Stimulated activated CD4-positive, alpha-beta T cell treated with anti-CD3 and anti-CD28 coated beads, TNF-alpha, amount 100 ng/mL, for 48 hours (primary cell): ENCODE data around the gene LAS1L.
"Not testable (repeated sequence)": the region's sequence is repeated elsewhere in the genome, so short reads cannot be mapped to it uniquely, and the experiment has no call there.

ENCODE experiments used
- DNase-seq, 3 donors: peaks; one replicate each; pipeline ENCODE4 v3.0.0-alpha.2; 2020; ENCODE audit warnings: low read depth in 3 of 3

The LAS1L gene

GRCh38 chrX:65517923-65518322, 16.7 kb downstream of the LAS1L start:
- no peak for DNase-seq

- no peak for DNase-seq
These were observed 17.8 kb downstream of the LAS1L start for GRCh38 chrX:65516756-65517155.

- no peak for DNase-seq
These were observed 21.0 kb downstream of the LAS1L start for GRCh38 chrX:65513610-65514009.

GRCh38 chrX:65509400-65509799, 25.2 kb downstream of the LAS1L start:
- no peak for DNase-seq

GRCh38 chrX:65508851-65509250, 25.7 kb downstream of the LAS1L start:
- no peak for DNase-seq

- no peak for DNase-seq
These were observed 32.0 kb downstream of the LAS1L start for GRCh38 chrX:65502618-65503017.

GRCh38 chrX:65493431-65493830, 41.2 kb downstream of the LAS1L start:
- no peak for DNase-seq

GRCh38 chrX:65491620-65492019, 43.0 kb downstream of the LAS1L start:
- DNase-seq = no peak

GRCh38 chrX:65488495-65488894, 46.1 kb downstream of the LAS1L start:
- no peak for DNase-seq

GRCh38 chrX:65480960-65481359, 53.6 kb downstream of the LAS1L start:
- no peak for DNase-seq

GRCh38 chrX:65479102-65479501, 55.5 kb downstream of the LAS1L start:
- DNase-seq = not testable (repeated sequence)

GRCh38 chrX:65476564-65476963, 58.0 kb downstream of the LAS1L start:
- no peak for DNase-seq

GRCh38 chrX:65463550-65463949, 71.0 kb downstream of the LAS1L start:
- DNase-seq = no peak
